HG02840 (cell line): ENCODE data around the gene KAZN.
"Not testable (repeated sequence)": the region's sequence is repeated elsewhere in the genome, so short reads cannot be mapped to it uniquely, and the experiment has no call there.

Source experiments
- ATAC-seq: cut with Tn5 transposase; IDR thresholded peaks from one replicate; pipeline ENCODE4 v1.9.1; 2021; ENCODE audit warnings: mild to moderate bottlenecking, moderate library complexity, moderate number of reproducible peaks; ENCODE audit not compliant: unreplicated experiment, low FRiP score

KAZN gene

DNA sequence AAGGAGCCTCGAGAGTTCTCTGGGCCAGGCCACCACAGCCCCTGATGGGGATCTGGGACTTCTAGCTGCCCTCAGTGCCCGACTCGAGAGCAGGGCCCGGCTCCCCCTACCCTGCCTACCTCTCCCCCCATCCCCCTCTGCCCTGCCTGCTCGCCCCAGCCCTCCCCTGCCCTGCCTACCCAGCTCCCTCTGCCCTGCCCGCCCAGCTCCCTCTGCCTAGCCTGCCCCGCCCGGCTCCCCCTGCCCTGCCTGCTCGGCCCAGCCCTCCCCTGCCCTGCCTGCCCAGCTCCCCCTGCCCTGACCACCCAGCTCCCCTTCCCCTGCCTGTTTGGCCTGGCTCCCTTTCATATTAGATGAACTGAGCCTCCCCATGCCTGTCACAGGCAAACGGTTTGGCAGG is 437.6 kb downstream of the KAZN start:
- ATAC-seq = no peak

DNA sequence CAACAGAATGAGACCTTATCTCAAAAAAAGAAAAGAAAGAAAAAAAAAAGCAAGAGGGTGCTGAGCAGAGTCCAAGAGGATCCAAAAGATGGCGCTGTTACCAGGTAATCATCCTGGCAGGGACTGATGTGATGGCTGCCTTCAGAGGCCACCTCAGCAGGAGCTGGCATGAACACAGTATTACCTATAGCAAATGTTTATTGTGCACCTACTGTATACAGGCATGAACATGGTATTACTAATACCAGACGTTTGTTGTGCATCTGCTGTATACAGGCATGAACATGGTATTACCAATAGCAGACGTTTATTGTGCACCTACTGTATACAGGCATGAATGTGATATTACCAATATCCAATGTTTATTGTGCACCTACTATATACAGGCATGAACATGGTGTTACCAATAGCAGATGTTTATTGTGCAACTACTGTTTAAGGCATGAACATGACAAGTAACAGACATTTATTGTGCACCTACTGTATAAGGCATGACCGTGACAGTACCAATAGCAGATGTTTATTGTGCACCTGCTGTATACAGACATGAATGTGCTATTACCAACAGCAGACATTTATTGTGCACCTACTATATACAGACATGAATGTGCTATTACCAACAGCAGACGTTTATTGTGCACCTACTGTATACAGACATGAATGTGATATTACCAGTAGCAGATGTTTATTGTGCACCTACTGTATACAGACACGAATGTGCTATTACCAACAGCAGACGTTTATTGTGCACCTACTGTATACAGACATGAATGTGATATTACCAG is 439.9 kb downstream of the KAZN start:
- ATAC-seq = no peak

DNA sequence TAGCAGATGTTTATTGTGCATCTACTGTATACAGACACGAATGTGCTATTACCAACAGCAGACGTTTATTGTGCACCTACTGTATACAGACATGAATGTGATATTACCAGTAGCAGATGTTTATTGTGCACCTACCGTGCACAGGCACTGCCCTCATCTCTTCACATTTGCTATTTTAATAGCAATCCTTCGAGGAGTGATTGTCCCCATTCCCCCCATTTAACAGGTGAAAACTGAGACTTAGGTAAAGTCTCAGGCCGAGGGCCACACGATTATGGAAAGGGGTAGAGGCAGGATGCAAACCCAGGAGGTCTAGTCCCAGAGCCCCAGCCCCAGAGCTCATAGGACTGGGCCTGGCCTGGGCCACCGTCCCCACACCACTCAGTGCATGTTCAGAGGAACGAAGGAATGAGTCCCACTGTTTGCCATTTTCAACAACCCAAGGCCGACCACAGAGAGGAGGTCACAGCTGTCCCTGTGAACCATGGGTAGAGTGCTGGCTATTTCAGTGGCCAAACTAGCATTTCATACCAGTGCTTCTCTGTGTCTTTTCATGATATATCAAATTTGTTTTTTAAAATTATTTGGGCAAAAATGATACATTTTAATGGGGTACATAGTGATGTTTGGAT is 440.6 kb downstream of the KAZN start:
- no peak for ATAC-seq

DNA sequence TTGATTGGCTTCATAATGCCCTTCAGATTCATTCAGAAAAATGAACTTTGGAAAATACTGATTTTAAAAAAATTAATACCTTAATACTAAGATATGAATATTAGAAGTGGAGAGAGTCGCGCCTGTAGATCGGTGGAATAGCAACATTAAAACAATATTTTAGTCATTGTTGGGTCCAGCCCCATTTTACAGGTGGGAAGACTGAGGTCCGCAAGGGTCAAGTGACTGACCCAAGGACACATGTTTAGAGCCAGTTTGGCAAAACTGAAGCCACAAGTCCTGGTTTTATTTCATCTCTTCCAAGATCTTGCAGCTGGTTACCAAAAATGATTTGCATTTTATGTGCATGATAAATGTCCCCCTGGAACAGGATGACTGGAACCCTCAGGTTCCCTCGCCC is 441.4 kb downstream of the KAZN start:
- ATAC-seq = no peak

DNA sequence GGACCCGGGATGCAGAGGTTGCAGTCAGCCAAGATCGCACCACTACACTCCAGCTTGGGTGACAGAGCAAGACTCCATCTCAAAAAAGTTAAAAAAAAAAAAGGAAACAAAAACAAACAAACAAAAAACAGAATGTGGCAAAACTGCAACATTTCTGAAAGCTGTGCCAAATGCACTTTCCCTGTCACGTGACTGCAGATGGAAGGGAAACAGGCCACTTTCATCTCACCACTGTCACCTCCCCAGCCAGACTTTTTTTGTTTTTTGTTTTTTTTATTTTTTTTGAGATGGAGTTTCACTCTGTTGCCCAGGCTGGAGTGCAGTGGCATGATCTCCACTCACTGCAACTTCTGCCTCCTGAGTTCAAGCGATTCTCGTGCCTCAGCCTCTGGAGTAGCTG is 442.2 kb downstream of the KAZN start:
- ATAC-seq = not testable (repeated sequence)

DNA sequence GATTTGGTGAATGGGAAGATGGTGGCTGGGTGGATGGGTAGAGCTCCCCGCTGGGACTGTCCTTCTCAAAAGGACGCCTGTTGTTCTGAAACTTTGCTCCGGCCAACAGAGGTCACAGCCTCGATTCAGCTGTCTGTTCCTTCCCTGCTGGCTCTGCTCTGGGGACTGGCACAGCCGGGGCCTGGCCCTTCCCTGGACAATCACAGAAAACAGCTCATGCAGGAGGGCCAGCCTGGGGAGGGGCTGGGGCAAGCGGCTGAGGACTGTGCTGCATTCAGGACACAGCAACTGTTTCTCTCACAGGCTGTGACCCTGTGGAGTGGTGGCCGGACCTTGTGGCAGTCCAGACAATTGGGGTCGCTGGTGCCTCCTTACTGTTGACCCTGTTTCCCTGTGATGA is 444.4 kb downstream of the KAZN start:
- ATAC-seq = no peak

DNA sequence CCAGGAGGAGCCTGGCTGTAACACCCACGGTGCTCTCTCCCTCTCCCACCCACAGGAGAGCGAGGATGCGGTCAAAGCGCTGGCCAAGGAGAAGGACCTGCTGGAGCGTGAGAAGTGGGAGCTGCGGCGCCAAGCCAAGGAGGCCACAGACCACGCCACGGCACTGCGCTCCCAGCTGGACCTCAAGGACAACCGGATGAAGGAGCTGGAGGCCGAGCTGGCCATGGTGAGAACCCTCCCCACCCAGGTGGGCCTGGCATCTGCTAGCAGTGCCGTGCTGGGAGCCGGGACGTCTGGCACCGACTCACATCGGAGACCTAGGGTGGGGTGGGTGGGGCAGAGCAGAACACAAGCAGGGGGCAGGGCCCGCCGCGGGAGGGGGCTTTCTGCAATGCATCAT is 445.4 kb downstream of the KAZN start:
- no peak for ATAC-seq

DNA sequence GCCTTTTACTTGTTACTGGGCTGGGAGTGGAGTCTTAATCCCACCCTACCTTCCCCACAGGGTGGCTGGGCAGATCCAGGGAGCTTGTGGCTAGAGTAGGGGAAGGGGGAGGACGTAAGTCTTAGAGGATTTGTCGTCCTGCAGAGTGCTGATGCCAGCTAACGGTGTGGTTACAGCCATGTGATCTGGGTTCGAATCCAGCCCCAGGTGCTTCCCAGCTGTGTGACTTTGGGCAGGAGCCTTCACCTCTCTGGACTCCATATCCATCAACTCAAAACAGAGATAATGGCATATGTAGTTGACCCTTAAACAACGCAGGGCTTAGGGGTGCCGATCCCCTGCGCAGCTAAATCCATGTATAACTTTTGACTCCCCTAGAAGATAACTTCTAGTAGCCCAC is 446.6 kb downstream of the KAZN start:
- ATAC-seq = no peak

DNA sequence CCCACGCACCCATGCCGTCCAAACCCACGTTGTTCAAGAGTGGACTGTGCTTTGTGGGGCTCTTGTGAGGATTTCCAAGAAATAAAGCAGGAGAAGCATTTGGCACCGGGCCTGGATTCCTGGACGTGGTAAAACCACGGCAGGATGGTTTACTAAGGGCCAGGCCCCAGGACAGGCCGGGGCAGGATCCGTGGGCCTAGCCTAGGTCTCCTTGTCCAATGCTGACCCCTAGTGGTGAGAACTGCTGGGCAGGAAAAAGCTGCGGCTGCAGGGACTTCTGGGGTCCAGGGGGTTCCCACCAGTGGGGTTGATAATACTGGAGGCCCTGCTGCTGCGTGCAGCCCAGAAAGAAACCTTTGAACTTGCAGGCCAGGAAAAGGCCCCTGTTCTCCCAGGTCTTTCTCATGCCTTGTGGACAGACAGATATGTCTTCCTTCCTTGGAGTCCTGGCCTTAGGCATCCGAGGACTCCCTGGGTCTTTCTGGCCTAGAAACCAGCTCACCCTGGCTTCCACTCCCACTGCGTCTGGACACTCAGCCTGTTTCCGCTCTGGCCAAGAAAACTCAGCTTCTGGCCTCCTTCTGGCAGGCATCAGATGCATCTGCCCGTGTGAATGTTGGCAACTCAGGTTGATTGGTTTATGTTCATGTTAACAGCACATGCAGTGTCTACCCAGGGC is 448.1 kb downstream of the KAZN start:
- no peak for ATAC-seq

DNA sequence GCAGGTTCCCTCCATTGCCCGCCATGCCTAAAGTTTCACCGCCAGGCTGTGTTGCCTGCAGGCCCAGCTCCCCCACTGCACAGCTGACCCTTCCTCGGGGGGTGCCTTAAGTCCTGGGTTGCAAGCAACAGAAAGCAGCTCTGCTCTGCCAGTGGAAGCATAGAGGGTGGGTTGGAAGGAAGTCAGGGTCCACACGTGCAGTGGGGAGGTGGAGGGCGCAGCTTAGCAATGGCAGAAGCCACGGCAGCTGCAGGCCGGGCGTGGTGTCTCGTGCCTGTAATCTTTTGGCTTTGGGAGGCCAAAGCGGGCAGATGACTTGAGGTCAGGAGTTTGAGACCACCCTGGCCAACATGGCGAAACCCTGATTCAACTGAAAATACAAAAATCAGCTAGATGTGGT is 448.8 kb downstream of the KAZN start:
- ATAC-seq = no peak

DNA sequence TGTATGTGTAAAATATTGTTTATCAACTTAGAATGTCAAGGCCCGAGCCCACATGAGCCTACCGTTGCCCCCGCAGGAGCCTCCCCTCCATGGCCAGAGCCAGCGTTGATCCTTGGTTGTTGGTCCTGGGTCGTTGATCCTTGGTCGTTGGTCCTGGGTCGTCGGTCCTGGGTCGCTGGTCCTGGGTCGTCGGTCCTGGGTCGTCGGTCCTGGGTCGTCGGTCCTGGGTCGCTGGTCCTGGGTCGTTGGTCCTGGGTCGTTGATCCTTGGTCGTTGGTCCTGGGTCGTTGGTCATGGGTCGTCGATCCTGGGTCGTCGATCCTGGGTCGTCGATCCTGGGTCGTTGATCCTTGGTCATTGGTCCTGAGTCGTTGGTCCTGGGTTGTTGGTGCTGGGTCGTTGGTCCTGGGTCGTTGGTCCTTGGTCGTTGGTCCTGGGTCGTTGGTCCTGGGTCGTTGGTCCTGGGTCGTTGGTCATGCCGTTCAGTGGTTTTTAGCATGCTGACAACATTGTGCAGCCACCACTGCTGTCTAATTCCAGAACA is 450.0 kb downstream of the KAZN start:
- no peak for ATAC-seq

DNA sequence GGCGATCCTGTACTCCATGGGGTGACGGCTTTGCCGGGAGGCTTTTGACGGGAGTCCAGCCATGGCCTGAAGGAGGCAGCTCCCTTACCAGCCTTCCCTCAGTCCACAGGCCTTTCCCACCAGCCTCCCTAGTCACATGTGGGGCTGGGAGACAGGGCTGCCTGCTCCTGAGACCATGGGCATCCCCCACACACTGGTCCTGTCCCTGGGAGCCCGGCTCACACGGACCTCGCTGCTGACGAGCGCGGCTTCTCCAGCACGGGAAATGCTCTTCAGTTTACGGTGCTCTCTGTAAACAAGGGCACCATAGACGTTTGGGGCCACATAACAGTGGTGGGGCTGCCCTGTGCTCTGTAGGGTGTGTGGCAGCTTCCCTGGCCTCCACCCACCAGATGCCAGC is 450.6 kb downstream of the KAZN start:
- no peak for ATAC-seq

DNA sequence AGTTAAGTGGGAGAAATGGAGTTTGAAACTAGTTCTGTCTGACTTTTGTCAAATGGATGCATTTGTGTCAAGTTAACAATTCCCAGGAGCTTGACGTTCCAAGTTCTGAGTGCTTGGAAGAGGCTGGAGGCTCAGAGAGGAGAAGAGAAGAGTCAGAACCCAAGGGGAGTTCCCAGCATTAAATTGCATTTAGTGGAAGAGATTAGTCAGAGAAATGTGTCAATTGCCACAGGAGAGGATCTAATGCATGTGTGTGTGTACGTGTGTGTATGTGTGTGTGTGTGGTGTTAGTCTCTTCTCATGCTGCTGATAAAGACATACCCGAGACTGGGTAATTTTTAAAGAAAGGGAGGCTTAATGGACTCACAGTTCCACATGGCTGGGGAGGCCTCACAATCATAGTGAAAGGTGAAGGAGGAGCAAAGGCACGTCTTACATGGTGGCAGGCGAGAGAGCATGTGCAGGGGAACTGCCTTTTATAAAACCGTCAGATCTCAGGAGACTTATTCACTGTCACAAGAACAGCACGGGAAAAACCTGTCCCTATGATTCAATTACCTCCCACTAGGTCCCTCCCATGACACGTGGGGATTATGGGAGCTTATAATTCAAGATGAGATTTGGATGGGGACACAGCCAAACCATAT is 453.5 kb downstream of the KAZN start:
- no peak for ATAC-seq

DNA sequence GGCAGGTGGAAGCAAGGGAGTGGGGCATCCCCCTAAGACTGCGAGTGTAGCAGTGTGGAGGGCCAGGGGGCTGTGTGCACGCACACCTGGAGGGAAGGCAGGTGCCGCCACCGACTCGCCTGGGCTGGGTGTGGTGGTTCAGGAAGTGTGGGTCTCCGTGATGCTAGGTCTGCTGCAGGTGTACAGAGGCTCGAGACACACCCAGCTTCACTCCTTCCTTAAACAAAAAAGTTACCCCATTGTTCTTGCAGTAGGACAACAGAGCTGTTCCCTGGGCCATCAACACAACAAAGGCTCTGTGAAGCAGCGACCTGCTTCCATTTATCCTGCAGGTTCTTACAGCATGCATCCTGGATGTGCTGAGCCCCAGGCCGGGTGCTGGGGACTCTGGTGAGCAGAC is 454.7 kb downstream of the KAZN start:
- no peak for ATAC-seq

DNA sequence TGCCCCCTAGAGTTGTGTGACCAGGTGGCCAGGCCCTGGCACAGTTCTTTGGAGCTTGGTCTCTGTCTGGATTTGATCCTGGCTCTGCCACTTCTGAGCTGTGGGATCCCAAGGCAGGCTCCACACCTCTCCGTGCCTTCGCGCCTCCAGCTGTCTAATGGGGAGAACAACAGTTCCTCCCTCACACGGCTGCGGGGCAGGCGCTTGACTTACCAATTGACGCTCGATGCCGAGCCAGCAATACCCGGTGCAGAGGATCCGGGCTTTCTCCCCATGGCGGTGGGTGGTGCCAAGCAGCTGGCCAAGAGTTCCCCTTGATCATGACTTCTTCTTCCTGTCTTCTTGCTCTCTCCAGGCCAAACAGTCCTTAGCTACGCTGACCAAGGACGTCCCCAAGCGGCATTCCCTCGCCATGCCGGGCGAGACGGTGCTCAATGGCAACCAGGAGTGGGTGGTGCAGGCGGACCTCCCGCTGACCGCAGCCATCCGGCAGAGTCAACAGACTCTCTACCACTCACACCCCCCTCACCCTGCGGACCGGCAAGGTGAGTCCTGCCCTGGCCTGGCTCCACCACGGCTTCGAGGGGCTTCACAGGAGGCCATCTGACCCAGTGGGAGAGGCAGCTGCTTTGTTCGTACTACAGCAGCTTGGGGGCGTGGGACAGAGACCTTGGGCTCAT is 457.4 kb downstream of the KAZN start:
- no peak for ATAC-seq

DNA sequence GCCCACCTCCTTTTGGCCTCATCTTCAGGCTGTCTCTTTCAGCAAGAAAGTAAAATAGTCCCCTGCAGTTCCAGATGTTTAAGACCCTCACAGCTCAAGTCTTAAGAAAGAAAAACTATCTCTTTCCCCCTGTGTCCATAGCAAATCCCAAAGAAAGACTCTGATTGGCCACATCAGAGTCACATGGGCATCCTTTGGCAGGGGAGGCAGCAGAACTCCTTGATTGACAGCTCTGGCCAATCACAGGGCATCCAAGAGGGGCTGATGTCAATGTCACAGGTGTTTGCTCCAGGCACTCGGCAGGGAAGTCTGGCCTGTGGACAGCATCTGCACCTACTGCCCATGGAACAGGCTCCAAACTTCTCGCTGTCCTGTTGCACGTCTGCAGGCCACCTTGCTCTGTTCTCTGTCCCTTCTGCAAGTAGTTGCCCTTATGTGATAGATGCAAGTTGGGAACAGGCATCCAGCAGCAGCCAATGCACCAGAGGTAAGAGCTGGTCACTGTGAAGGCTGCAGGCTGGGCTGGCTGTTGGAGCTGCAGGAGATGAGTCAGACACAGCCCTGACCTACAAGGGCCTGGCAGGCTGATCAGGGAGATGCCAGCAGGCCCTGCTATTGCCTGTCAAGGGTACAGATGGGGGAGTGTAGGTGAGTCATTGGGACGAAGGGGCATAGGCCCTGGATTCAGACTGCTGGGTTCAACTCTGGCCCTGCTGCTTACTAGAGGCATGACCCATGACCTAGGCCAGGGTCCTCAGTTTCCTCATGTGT is 458.2 kb downstream of the KAZN start:
- ATAC-seq = no peak

DNA sequence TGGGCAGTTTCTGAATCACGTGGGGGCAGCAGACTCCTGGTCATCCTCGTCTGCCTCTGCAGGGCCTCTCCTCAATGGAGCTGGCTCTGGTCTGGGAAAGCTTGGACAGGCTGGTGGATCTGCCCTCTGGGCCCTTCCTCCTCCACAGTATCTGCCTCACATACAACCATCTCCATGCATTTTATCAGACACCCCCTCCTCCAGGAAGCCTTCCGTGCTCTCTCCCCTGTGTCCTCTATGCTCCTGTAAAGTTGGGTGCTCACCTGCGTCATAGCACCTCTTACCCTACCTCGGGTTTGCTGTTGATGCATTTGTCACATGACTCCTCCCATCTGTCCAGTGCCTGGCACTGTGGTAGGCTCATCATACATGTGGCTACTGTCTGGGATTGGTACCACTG is 459.3 kb downstream of the KAZN start:
- ATAC-seq = no peak

DNA sequence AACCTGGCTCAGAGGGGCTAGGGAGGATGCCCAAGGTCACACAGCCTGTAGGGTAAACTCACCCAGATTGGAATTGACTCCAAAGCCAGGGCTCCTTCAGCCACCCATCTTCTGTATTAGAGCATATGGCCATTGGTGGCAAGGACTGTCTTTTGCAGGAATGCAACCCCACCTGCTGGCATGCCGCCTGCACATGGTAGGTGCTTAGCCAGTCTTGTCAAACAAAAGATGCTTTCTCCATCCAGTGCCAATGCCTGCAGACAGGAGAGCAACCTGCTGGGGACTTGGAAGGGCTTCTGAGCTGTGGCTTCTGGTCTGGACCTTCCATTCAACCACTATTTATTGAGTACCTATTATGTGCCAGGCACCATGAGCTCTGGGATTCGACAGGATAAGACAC is 459.8 kb downstream of the KAZN start:
- ATAC-seq = no peak

DNA sequence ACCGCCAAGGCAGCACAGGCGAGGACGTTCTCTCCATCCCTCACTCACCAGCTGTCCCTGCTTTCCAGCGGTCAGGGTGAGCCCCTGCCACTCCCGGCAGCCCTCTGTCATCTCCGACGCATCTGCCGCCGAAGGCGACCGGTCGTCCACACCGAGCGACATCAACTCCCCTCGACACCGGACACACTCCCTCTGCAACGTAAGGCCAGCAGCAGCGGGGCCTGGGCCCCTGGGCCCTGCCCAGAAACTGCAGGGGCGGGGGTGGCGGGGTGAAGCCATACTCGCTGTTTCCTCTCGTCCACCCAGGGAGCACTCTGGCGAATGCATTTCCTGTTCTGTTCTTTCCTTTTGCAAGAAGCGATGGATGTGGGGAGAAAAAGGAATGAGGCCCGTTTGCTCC is 461.6 kb downstream of the KAZN start:
- no peak for ATAC-seq
